ENCODE measurements around the gene ZNF44.

Gene ZNF44

GRCh38 chr19:12230751-12231733, 63.6 kb downstream of the ZNF44 start:
- peaks cover 70% of the 10 kb centered on the region for H3K9me3 Mint-ChIP-seq

GRCh38 chr19:12229990-12230389, 64.7 kb downstream of the ZNF44 start:
- H3K4me3 Mint-ChIP-seq = no peak overlapping the region
- no peaks in the 10 kb centered on the region for H3K4me1 Mint-ChIP-seq (ENCODE audit: low read depth)
- peaks cover 71% of the 10 kb centered on the region for H3K9me3 Mint-ChIP-seq
- peaks cover 9% of the 10 kb centered on the region for H3K36me3 Mint-ChIP-seq (ENCODE audit: low read depth)
- no peaks in the 10 kb centered on the region for H3K27me3 Mint-ChIP-seq (ENCODE audit: low read depth)
- no peak overlapping the region for H3K27ac Mint-ChIP-seq

More at GRCh38 chr19:12230751-12231733, 63.6 kb downstream of the ZNF44 start:
- H3K4me1 Mint-ChIP-seq (ENCODE audit: low read depth) = no peaks in the 10 kb centered on the region
- no peak overlapping the region for H3K27ac Mint-ChIP-seq
- H3K4me3 Mint-ChIP-seq = no peak overlapping the region
- H3K27me3 Mint-ChIP-seq (ENCODE audit: low read depth) = no peaks in the 10 kb centered on the region
- peaks cover 12% of the 10 kb centered on the region for H3K36me3 Mint-ChIP-seq (ENCODE audit: low read depth)

- Mint-ChIP-seq H3K27me3 (ENCODE audit: low read depth) (no peaks in the 10 kb centered on the region), H3K4me1 (ENCODE audit: low read depth) (no peaks in the 10 kb centered on the region), H3K36me3 (ENCODE audit: low read depth) (peaks cover 3% of the 10 kb centered on the region), H3K4me3 (no peak overlapping the region), H3K9me3 (peaks cover 55% of the 10 kb centered on the region), H3K27ac (no peak overlapping the region)
Measured at GRCh38 chr19:12224676-12225075, 70.0 kb downstream of the ZNF44 start.

DNA sequence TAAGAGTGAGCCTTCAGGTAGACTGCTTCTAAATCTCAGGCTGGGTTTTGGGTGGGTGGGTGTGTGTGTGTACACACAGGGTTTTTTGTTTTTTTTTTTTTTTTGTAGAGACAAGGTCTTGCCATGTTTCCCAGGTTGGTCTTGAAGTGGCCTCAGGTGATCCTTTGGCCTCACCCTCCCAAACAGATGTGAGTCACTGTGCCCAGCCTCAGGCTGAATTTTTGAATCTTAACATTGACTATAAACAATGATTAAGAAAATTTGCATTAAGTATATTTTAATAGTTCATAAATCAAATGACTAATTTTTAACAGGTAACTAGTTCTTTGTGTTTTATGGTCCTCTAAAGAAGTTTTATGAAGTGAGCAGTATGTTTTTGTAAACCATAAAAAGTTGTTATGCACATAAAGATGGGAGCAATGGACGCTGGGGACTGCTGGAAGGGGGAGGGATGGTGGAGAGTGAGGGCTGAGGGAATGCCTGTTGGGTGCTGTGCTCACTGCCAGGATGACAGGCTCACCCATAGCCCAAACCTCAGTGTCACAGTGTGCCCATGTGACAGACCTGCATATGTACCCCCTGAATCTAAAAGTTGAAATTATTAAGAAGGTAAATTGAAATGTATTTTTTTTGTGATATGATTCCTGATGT, 71.6 kb downstream of the ZNF44 start:
- Mint-ChIP-seq H3K27me3 (ENCODE audit: low read depth) (no peaks in the 10 kb centered on the region), H3K4me1 (ENCODE audit: low read depth) (no peaks in the 10 kb centered on the region), H3K4me3 (no peak overlapping the region), H3K36me3 (ENCODE audit: low read depth) (peaks cover 3% of the 10 kb centered on the region), H3K9me3 (peaks cover 60% of the 10 kb centered on the region), H3K27ac (no peak overlapping the region)

All from T-helper 1 cell treated with Interleukin-12 subunit alpha and Interleukin-12 subunit beta and Interleukin-4 antibody, amounts not matched to agents 30 μg/mL and 1 μg/mL, for 36 hours (primary cell).